Right forelimb (tissue), 1 donor: Measurements from ENCODE around the gene EDARADD.
"Not testable (repeated sequence)": the region's sequence is repeated elsewhere in the genome, so short reads cannot be mapped to it uniquely, and the experiment has no call there.

ENCODE experiments used
- DNase-seq: peaks from one replicate; pipeline ENCODE4 v3.0.0-alpha.2; 2018

Gene EDARADD

GRCh38 chr1:236440373-236440772 lies 46.3 kb downstream of the EDARADD start:
- no peak for DNase-seq

- no peak for DNase-seq
Observed at GRCh38 chr1:236450779-236451178, 56.7 kb downstream of the EDARADD start.

DNA sequence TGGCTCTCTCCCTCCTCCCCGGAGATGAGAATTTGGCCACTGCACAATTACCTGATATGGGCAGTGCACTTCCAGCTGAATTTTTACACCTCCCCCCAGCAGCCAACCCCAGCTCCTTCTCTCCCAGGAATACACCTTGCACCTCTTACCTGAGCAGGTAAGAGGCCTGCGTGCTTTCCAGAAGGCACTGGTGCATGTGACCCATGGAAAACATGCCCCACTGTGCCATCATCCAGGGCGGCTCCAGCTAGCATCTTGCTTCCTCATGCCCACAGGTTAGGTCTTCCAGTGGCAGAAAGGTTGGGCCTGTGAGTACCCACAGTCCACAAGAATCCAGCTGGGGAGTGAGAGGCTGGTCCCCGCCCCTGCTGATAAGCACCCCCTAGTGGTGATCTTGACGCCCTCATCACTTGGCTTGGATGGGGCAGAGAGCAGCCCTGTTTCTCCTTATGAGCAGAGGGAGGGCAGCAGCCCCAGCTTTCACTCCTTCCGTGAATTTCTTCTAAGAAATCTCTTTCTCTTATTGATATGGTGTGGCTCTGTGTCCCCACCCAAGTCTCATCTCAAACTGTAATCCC lies 57.8 kb downstream of the EDARADD start:
- DNase-seq: no peak

DNA sequence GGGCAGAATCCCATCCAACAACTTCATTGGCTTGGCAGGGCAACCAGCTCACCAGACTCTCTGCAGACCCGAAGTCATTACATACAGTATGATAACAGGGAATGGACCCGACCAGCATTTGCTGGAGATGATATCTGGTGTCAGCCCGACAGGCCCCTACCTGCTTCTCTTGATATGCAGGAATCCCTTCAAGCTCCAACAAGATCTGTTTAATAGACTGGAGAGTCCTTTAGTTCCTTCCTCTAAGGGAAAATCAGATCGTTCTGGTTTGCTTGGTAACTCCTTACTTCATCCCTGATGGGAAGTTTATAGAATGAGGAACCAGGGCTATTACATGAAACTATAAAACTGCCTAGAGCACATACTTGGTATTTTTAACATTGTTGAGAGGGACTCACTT lies 61.2 kb downstream of the EDARADD start:
- DNase-seq: no peak

DNA sequence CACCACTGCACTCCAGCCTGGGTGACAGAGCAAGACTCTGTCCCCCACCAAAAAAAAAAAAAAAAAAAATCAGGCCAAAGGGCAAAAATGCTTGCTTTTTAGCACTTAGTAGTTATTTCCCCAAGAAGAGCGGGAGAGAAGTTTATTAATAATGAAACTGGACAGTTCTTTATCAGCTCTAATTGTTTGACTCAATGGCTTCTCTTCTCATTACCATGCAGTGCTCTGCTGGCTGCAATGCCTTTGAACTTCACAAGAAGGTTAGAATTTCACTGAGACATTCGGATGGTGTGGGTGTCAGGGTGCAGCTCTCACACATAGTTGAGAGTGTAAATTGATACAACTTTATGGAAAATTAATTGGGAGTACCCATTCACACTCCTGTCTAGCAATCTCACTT lies 63.7 kb downstream of the EDARADD start:
- DNase-seq: no peak

GRCh38 chr1:236458996-236459395 lies 64.9 kb downstream of the EDARADD start:
- DNase-seq: no peak

DNA sequence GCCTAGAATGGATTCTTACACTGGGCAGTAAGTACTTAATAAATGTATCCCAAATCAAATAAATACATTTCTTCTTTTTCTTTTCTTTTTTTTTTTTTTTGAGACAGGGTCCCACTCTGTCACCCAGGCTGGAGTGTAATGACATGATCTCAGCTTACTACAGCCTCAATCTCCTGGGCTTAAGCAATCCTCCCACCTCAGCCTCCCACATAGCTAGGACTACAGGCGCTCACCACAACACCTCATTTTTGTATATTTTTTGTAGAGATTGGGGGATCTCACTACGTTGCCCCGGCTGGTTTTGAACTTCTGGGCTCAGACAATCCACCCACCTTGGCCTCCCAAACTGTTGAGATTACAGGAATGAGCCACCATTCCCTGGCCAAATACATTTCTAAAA lies 66.0 kb downstream of the EDARADD start:
- DNase-seq: no peak

- DNase-seq: not testable (repeated sequence)
Observed at GRCh38 chr1:236464197-236464596, 70.1 kb downstream of the EDARADD start.

GRCh38 chr1:236465231-236465958 lies 71.3 kb downstream of the EDARADD start:
- no peak for DNase-seq

GRCh38 chr1:236465959-236466303 lies 71.8 kb downstream of the EDARADD start:
- no peak for DNase-seq

- DNase-seq: no peak
Observed at GRCh38 chr1:236467327-236467641, 73.2 kb downstream of the EDARADD start.

DNA sequence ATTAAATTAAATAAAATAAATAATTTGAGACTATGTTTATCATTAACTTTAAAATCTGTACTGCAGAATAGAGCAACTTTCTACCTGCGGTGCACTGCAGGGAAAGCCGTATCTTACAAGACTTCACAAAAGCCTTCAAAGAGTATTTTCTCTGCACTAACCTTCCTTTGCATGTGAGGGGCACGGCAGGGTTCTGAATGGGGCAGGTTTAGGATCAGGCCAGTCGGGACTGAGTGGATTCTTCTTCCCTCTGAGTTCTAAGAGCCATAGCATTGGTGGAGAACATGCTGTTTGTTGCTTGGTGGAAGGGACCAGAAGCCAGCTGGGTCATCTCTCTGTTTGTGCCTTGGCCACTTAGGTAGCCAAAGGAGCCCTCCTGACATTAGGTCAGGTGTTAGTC lies 74.5 kb downstream of the EDARADD start:
- DNase-seq: no peak

DNA sequence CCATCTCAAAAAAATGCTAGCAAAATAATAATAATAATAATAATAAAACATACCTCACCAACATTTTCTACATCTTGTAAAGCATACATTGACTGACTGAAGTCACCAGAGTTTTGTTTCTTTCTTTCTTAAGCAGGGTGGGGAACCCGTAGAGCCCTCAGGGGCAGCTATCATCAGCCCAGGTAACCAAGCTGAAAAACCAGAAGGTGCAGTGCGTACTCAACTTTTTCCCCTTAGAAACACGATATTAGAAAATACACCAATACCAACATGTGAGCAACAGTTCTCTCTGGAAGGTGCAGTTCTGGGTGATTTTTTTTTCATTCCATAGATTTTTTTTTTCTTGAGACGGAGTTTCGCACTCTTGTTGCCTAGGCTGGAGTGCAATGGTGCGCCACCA lies 75.4 kb downstream of the EDARADD start:
- DNase-seq: no peak

GRCh38 chr1:236471096-236471495 lies 77.0 kb downstream of the EDARADD start:
- DNase-seq: no peak

DNA sequence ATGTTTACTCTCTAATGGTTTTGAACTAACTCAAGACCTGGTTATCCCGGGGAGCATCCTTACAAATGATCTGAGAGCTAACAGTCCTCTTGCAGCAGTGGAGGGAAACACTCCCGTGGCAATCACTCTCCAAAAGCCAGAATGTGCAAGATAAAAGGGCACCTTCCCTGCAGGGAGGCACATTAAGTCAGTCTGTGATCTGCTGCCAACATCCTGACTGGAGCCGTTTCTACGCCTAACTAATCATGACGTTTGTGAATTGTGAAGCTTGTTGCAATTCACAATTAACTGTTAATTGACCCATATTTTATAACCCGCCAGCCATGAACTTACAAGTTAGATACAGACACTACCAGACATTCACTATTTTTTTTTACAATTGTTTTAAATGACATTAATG lies 77.6 kb downstream of the EDARADD start:
- DNase-seq: no peak

GRCh38 chr1:236472850-236473788 lies 79.0 kb downstream of the EDARADD start:
- DNase-seq: no peak

GRCh38 chr1:236476019-236476418 lies 81.9 kb downstream of the EDARADD start:
- no peak for DNase-seq

DNA sequence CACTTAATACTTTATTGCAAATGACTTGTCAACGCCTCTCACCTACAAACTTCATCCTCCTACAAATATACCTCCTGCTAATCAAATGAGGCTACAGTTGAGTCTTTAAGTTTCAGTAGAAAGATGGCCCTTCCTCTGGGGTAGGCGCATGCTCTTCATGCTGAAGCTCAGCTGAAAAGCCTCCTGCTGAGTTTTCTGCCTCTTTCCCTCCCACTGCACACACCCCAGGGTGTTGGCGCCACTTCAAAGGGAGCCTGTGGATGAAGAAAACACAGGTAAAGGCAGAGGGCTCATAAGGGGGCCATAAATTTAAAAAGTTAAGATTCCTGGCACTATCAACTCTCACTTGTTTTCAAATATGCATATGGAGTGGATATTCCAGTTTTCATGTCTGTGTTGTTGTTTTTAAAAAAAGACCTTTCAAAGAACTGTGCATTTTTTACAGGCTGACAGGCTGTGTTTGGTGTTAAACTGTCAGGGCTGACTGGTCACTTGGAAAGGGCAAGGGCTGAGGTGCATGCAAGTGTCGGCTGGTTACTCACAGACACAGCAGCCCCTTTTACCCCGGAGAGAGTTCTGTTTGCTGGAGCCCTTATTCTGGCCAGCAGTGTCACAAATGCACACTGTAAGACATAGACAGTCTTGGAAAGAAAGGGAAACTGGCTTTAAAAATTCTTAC lies 86.8 kb downstream of the EDARADD start:
- no peak for DNase-seq

DNA sequence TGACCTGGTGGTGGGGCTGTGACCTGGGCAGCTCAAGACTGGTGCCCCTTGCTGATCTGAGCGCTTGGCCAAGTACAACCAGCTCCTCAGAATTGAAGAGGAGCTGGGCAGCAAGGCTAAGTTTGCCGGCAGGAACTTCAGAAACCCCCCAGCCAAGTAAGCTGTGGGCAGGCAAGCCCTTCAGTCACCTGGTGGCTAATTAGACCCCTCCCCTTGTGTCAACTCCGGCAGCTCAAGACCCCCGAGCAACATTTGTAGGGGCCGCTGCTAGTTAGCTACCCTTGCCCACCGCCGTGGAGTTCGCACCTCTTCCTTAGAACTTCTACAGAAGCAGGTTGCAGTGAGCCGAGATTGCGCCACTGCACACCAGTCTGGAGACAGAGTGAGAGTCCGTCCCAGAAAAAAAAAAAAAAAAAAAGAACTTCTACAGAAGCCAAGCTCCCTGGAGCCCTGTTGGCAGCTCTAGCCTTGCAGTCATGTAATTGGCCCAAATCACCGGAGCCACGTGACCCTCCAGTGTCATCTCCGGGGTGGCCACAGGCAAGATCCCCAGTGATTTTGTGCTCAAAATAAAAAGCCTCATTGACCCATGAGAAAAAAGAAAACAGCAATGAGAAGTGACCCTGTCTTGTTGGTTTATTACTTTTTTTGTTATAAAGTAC lies 90.4 kb downstream of the EDARADD start:
- DNase-seq: no peak

GRCh38 chr1:236486356-236487002 lies 92.4 kb downstream of the EDARADD start:
- DNase-seq: no peak

- DNase-seq: not testable (repeated sequence)
Observed at GRCh38 chr1:236489161-236489560, 95.1 kb downstream of the EDARADD start.

- DNase-seq: no peak
Observed at GRCh38 chr1:236489710-236490377, 95.8 kb downstream of the EDARADD start.
